Stomach (tissue), 9 donors: Measurements from ENCODE around the gene GOSR1. TPM values are rescaled to one million over a fixed set of nuclear protein-coding genes. Genes with fewer than 3 reads are reported as not detected.
A peak's percentile ranks its signal among the peaks of the same experiment; 100 is the strongest.
"Not testable (repeated sequence)": the region's sequence is repeated elsewhere in the genome, so short reads cannot be mapped to it uniquely, and the experiment has no call there.

Experiments used
- DNase-seq, 2 donors: peaks; one replicate each; pipeline versions ENCODE4 v3.0.0 to v3.0.0-alpha.2; 2013 to 2019
- H3K27ac ChIP-seq, 5 donors: fragments of 200-600 bp in 4 of 5; sonication (generic) in 4 of 5; one replicate each; pipeline ENCODE4 v1.5.1; 2013 to 2019; ENCODE audit warnings: mild to moderate bottlenecking in 1 of 5, moderate library complexity in 1 of 5
- H3K27me3 ChIP-seq, 3 donors: fragments of 200-600 bp; sonication (generic); one replicate each; pipeline ENCODE4 v1.5.1; 2017 to 2019; ENCODE audit warnings: mixed run types in 1 of 3
- H3K36me3 ChIP-seq, 4 donors: fragments of 200-600 bp; sonication (generic); 1 replicate in 3 of 4; 2 replicates in 1 of 4; pipeline ENCODE4 v1.5.1; 2016 to 2019
- H3K4me1 ChIP-seq, 4 donors: fragments of 200-600 bp; sonication (generic); one replicate each; pipeline ENCODE4 v1.5.1; 2016 to 2019
- H3K4me3 ChIP-seq, 4 donors: fragments of 200-600 bp; sonication (generic) in 3 of 4; one replicate each; pipeline ENCODE4 v1.5.1; 2016 to 2019; ENCODE audit warnings: mild to moderate bottlenecking in 1 of 4
- H3K9me3 ChIP-seq, 4 donors: fragments of 200-600 bp; sonication (generic); one replicate each; pipeline ENCODE4 v1.5.1; 2016 to 2019
- CTCF ChIP-seq, 7 experiments: fragments of 450-650 bp in 4 of 7; fragments of 200-600 bp in 3 of 7; sonication (generic) in 3 of 7; IDR thresholded peaks; one replicate each; pipeline ENCODE4 v1.5.1; 2016 to 2019; ENCODE audit warnings: antibody characterized with exemption in 7 of 7, control low read depth in 2 of 7, mild to moderate bottlenecking in 1 of 7
- EP300 ChIP-seq: sonication (generic); formaldehyde crosslinking; IDR thresholded peaks from one replicate; pipeline ENCODE4 v1.6.1; 2017; ENCODE audit warnings: antibody characterized with exemption
- POLR2A ChIP-seq, 4 donors: fragments of 450-650 bp; IDR thresholded peaks; one replicate each; pipeline ENCODE4 v1.6.1; 2016; ENCODE audit warnings: antibody characterized with exemption in 4 of 4, control low read depth in 2 of 4, mild to moderate bottlenecking in 1 of 4, moderate library complexity in 1 of 4
- POLR2AphosphoS5 ChIP-seq, 3 donors: sonication (generic); formaldehyde crosslinking; IDR thresholded peaks; one replicate each; pipeline ENCODE4 v1.6.1; 2016; ENCODE audit warnings: antibody characterized with exemption in 3 of 3
- WGBS, 5 donors: extraction: QIAGEN DNeasy Blood & Tissue Kit in 3 of 5; methylation state at CpG; one replicate each; pipeline versions ENCODE4 v1.1.5 to v1.1.7; 2013 to 2018; 5-methylcytosine and 5-hydroxymethylcytosine counted together
- intact Hi-C: fragments of 100-400 bp; cut with DNase I; formaldehyde crosslinking; loops from one replicate; pipeline ENCODE4 v1.15.1; 2023; ENCODE audit warnings: low total_unique reads
- polyA plus RNA-seq, 3 donors: library from polyadenylated mRNA; stranded (reverse); fragments of 200-250 nt; gene quantifications; one replicate each; pipeline ENCODE4 v1.2.3, GENCODE V29; 2013
- total RNA-seq, 5 donors: library from RNA; depleted of rRNA; stranded (reverse); fragments of >200 nt; gene quantifications; one replicate each; pipeline versions ENCODE4 v1.1.0 to v1.2.3, GENCODE V29; 2014 to 2016
- donor health status: healthy with polysubstance abuse.
- donor health status: Bipolar disorder and iron deficiency.
- donor health status: healthy.

GOSR1 gene
- total and polyA plus RNA-seq, 8 donors = 7.0 to 45.5 (median 13.0) TPM

- Histone ChIP-seq H3K4me3 (no peak overlapping the region), H3K4me1 (no peaks in the 10 kb centered on the region), H3K36me3 (peaks cover 0 to 15% (median 0%) of the 10 kb centered on the region in 4 donors), H3K9me3 (no peaks in the 10 kb centered on the region), H3K27me3 (no peaks in the 10 kb centered on the region), H3K27ac (no peak overlapping the region)
- DNase-seq = no peak
- 81 to 95% (median 86%) methylated on average over 2 of the region's 2 CpGs for WGBS, 5 donors
- intact Hi-C loops = no loop called here
- TF ChIP-seq EP300 = no peak
- no peak for TF ChIP-seq POLR2AphosphoS5 (IDR thresholded peaks at IDR 0.05)
- TF ChIP-seq CTCF (IDR thresholded peaks at IDR 0.05) = no peak
- no peak for TF ChIP-seq POLR2A (IDR thresholded peaks at IDR 0.05)
Observed at GRCh38 chr17:30545024-30545423, 67.8 kb downstream of the GOSR1 start.

- H3K36me3 ChIP-seq = peaks cover 0 to 10% (median 0%) of the 10 kb centered on the region in 4 donors
- TF ChIP-seq EP300 = no peak
- no peak for TF ChIP-seq POLR2AphosphoS5 (IDR thresholded peaks at IDR 0.05)
- TF ChIP-seq POLR2A (IDR thresholded peaks at IDR 0.05) = no peak
- no peak for TF ChIP-seq CTCF (IDR thresholded peaks at IDR 0.05)
- H3K27me3 ChIP-seq = no peaks in the 10 kb centered on the region
- H3K4me1 ChIP-seq = no peaks in the 10 kb centered on the region
- DNase-seq = no peak
- 89 to 94% (median 92%) methylated on average over 12 to 15 of the region's 15 CpGs for WGBS, 5 donors
- intact Hi-C loops = no loop called here
- H3K27ac ChIP-seq = no peak overlapping the region
- no peak overlapping the region for H3K4me3 ChIP-seq
- no peaks in the 10 kb centered on the region for H3K9me3 ChIP-seq
Observed at GRCh38 chr17:30547778-30548573, 70.8 kb downstream of the GOSR1 start.

- 79 to 90% (median 85%) methylated on average over 4 of the region's 4 CpGs for WGBS, 5 donors
- H3K9me3 ChIP-seq, H3K27ac ChIP-seq, H3K4me1 ChIP-seq, H3K4me3 ChIP-seq, H3K36me3 ChIP-seq, intact Hi-C loops, H3K27me3 ChIP-seq: not testable (repeated sequence)
- peak in 1 of 2 donors; percentile 2 for DNase-seq
Observed at GRCh38 chr17:30549181-30549580, 72.0 kb downstream of the GOSR1 start.

GRCh38 chr17:30549864-30550511, 72.8 kb downstream of the GOSR1 start:
- Histone ChIP-seq H3K9me3 (no peaks in the 10 kb centered on the region), H3K4me1 (no peaks in the 10 kb centered on the region), H3K27me3 (no peaks in the 10 kb centered on the region), H3K4me3 (no peak overlapping the region), H3K27ac (no peak overlapping the region), H3K36me3 (peaks cover 0 to 10% (median 0%) of the 10 kb centered on the region in 4 donors)
- TF ChIP-seq CTCF (IDR thresholded peaks at IDR 0.05) = no peak
- TF ChIP-seq POLR2AphosphoS5 (IDR thresholded peaks at IDR 0.05) = no peak
- no peak for TF ChIP-seq EP300
- TF ChIP-seq POLR2A (IDR thresholded peaks at IDR 0.05) = no peak
- 86 to 91% (median 89%) methylated on average over 15 of the region's 15 CpGs for WGBS, 5 donors
- intact Hi-C loops = no loop called here
- DNase-seq = peak in 1 of 2 donors; percentile 4
